Measurements from ENCODE around the gene SPON2.

The SPON2 gene

GRCh38 chr4:1213336-1213995 lies 41.1 kb upstream of the SPON2 start:
- ChIA-PET CTCF (no interaction called here), POLR2A (no interaction called here)
- TF ChIP-seq ARNT (IDR thresholded peaks at IDR 0.05): no peak
- TF ChIP-seq TARDBP (IDR thresholded peaks at IDR 0.05): no peak
- no peak for TF ChIP-seq FOXK2 (IDR thresholded peaks at IDR 0.05)
- no peak for TF ChIP-seq FOXA1 (IDR thresholded peaks at IDR 0.05)
- no peak for TF ChIP-seq BHLHE40 (IDR thresholded peaks at IDR 0.05; ENCODE audit: borderline replicate concordance)
- TF ChIP-seq L3MBTL2 (conservative IDR thresholded peaks at IDR 0.05): no peak
- TF ChIP-seq ZNF384 (IDR thresholded peaks at IDR 0.05): no peak
- TF ChIP-seq CTBP1 (IDR thresholded peaks at IDR 0.05; ENCODE audit: borderline replicate concordance): no peak
- TF ChIP-seq SP1 (IDR thresholded peaks at IDR 0.05): no peak
- no peak for TF ChIP-seq NFRKB (IDR thresholded peaks at IDR 0.05)
- no peak for TF ChIP-seq PKNOX1 (IDR thresholded peaks at IDR 0.05)
- no peak for TF ChIP-seq SUZ12 (IDR thresholded peaks at IDR 0.05)
- no peak for TF ChIP-seq HDGF (IDR thresholded peaks at IDR 0.05; ENCODE audit: borderline replicate concordance)
- TF ChIP-seq FOXM1 (IDR thresholded peaks at IDR 0.05; ENCODE audit: borderline replicate concordance): no peak
- TF ChIP-seq ELF4 (IDR thresholded peaks at IDR 0.05): no peak
- no peak for TF ChIP-seq LEF1 (IDR thresholded peaks at IDR 0.05; ENCODE audit: borderline replicate concordance)
- DNase-seq (ENCODE audit: extremely low spot score): no peak

GRCh38 chr4:1212546-1213335 lies 40.4 kb upstream of the SPON2 start:
- CTCF ChIA-PET: no interaction called here

GRCh38 chr4:1211891-1212545 lies 39.6 kb upstream of the SPON2 start:
- ChIA-PET CTCF (no interaction called here), POLR2A (no interaction called here)
- DNase-seq (ENCODE audit: extremely low spot score): no peak
- TF ChIP-seq BHLHE40 (IDR thresholded peaks at IDR 0.05; ENCODE audit: borderline replicate concordance) (no peak), FOXA1 (IDR thresholded peaks at IDR 0.05) (no peak), SUZ12 (IDR thresholded peaks at IDR 0.05) (no peak), FOXM1 (IDR thresholded peaks at IDR 0.05; ENCODE audit: borderline replicate concordance) (no peak), SP1 (IDR thresholded peaks at IDR 0.05) (no peak), L3MBTL2 (conservative IDR thresholded peaks at IDR 0.05) (no peak), PKNOX1 (IDR thresholded peaks at IDR 0.05) (no peak), FOXK2 (IDR thresholded peaks at IDR 0.05) (no peak), LEF1 (IDR thresholded peaks at IDR 0.05; ENCODE audit: borderline replicate concordance) (no peak), TARDBP (IDR thresholded peaks at IDR 0.05) (no peak), ELF4 (IDR thresholded peaks at IDR 0.05) (no peak), ZNF384 (IDR thresholded peaks at IDR 0.05) (no peak), HDGF (IDR thresholded peaks at IDR 0.05; ENCODE audit: borderline replicate concordance) (no peak), ARNT (IDR thresholded peaks at IDR 0.05) (no peak), CTBP1 (IDR thresholded peaks at IDR 0.05; ENCODE audit: borderline replicate concordance) (no peak), NFRKB (IDR thresholded peaks at IDR 0.05) (no peak)

More at GRCh38 chr4:1212546-1213335, 40.4 kb upstream of the SPON2 start:
- no peak for TF ChIP-seq SUZ12 (IDR thresholded peaks at IDR 0.05)
- no peak for TF ChIP-seq TARDBP (IDR thresholded peaks at IDR 0.05)
- TF ChIP-seq FOXK2 (IDR thresholded peaks at IDR 0.05): no peak
- no peak for TF ChIP-seq ZNF384 (IDR thresholded peaks at IDR 0.05)
- no peak for TF ChIP-seq ELF4 (IDR thresholded peaks at IDR 0.05)
- no peak for TF ChIP-seq HDGF (IDR thresholded peaks at IDR 0.05; ENCODE audit: borderline replicate concordance)
- no peak for TF ChIP-seq SP1 (IDR thresholded peaks at IDR 0.05)
- TF ChIP-seq BHLHE40 (IDR thresholded peaks at IDR 0.05; ENCODE audit: borderline replicate concordance): no peak
- POLR2A ChIA-PET: no interaction called here
- DNase-seq (ENCODE audit: extremely low spot score): no peak

GRCh38 chr4:1211371-1211770 lies 39.0 kb upstream of the SPON2 start:
- POLR2A ChIA-PET: no interaction called here
- CTCF ChIA-PET: no interaction called here
- no peak for DNase-seq (ENCODE audit: extremely low spot score)
- no peak for TF ChIP-seq ZNF384 (IDR thresholded peaks at IDR 0.05)
- no peak for TF ChIP-seq BHLHE40 (IDR thresholded peaks at IDR 0.05; ENCODE audit: borderline replicate concordance)
- no peak for TF ChIP-seq ELF4 (IDR thresholded peaks at IDR 0.05)
- no peak for TF ChIP-seq SP1 (IDR thresholded peaks at IDR 0.05)
- TF ChIP-seq CTBP1 (IDR thresholded peaks at IDR 0.05; ENCODE audit: borderline replicate concordance): no peak
- no peak for TF ChIP-seq PKNOX1 (IDR thresholded peaks at IDR 0.05)
- TF ChIP-seq TARDBP (IDR thresholded peaks at IDR 0.05): no peak
- TF ChIP-seq LEF1 (IDR thresholded peaks at IDR 0.05; ENCODE audit: borderline replicate concordance): no peak
- no peak for TF ChIP-seq FOXA1 (IDR thresholded peaks at IDR 0.05)
- TF ChIP-seq SUZ12 (IDR thresholded peaks at IDR 0.05): no peak
- TF ChIP-seq HDGF (IDR thresholded peaks at IDR 0.05; ENCODE audit: borderline replicate concordance): no peak
- no peak for TF ChIP-seq L3MBTL2 (conservative IDR thresholded peaks at IDR 0.05)
- TF ChIP-seq ARNT (IDR thresholded peaks at IDR 0.05): no peak
- no peak for TF ChIP-seq FOXM1 (IDR thresholded peaks at IDR 0.05; ENCODE audit: borderline replicate concordance)
- TF ChIP-seq NFRKB (IDR thresholded peaks at IDR 0.05): no peak
- TF ChIP-seq FOXK2 (IDR thresholded peaks at IDR 0.05): no peak

- no peak for DNase-seq (ENCODE audit: extremely low spot score)
- TF ChIP-seq BHLHE40 (IDR thresholded peaks at IDR 0.05; ENCODE audit: borderline replicate concordance): no peak
- no peak for TF ChIP-seq CTBP1 (IDR thresholded peaks at IDR 0.05; ENCODE audit: borderline replicate concordance)
- no peak for TF ChIP-seq ARNT (IDR thresholded peaks at IDR 0.05)
- TF ChIP-seq TARDBP (IDR thresholded peaks at IDR 0.05): no peak
- TF ChIP-seq FOXM1 (IDR thresholded peaks at IDR 0.05; ENCODE audit: borderline replicate concordance): no peak
- no peak for TF ChIP-seq LEF1 (IDR thresholded peaks at IDR 0.05; ENCODE audit: borderline replicate concordance)
- TF ChIP-seq FOXK2 (IDR thresholded peaks at IDR 0.05): no peak
- no peak for TF ChIP-seq PKNOX1 (IDR thresholded peaks at IDR 0.05)
- TF ChIP-seq ELF4 (IDR thresholded peaks at IDR 0.05): no peak
- TF ChIP-seq HDGF (IDR thresholded peaks at IDR 0.05; ENCODE audit: borderline replicate concordance): no peak
- POLR2A ChIA-PET: no interaction called here
- CTCF ChIA-PET: no interaction called here
Observed at GRCh38 chr4:1210971-1211370, 38.6 kb upstream of the SPON2 start.

Measured in HEK293T (cell line).